ENCODE data around the gene KRT31. TPM values are rescaled to one million over a fixed set of nuclear protein-coding genes. Genes with fewer than 3 reads are reported as not detected.

Gene KRT31
- total RNA-seq, 2 experiments from 2014 or later: not detected

Other genes with a start within 250 kb of the KRT31 start
- not detected for gene KRTAP4-5, start 247.8 kb downstream of the KRT31 start, total RNA-seq
- not detected for gene KRTAP4-4, start 236.9 kb downstream of the KRT31 start, total RNA-seq
- not detected for gene KRTAP4-3, start 229.4 kb downstream of the KRT31 start, total RNA-seq
- not detected for gene KRTAP4-2, start 219.4 kb downstream of the KRT31 start, total RNA-seq
- not detected for gene KRTAP4-1, start 212.7 kb downstream of the KRT31 start, total RNA-seq
- not detected for gene KRTAP9-1, start 207.7 kb downstream of the KRT31 start, total RNA-seq
- gene KRTAP9-2, start 171.0 kb downstream of the KRT31 start, total RNA-seq: not detected
- not detected for gene KRTAP9-3, start 165.2 kb downstream of the KRT31 start, total RNA-seq
- gene KRTAP9-8, start 159.6 kb downstream of the KRT31 start, total RNA-seq: not detected
- gene KRTAP9-4, start 147.9 kb downstream of the KRT31 start, total RNA-seq: not detected
- not detected for gene KRTAP9-9, start 142.2 kb downstream of the KRT31 start, total RNA-seq
- gene KRTAP9-6, start 132.2 kb downstream of the KRT31 start, total RNA-seq: not detected
- not detected for gene KRTAP9-7, start 121.9 kb downstream of the KRT31 start, total RNA-seq
- gene KRTAP29-1, start 94.8 kb downstream of the KRT31 start, total RNA-seq: not detected
- under 1 TPM in 1 of 2 experiments, not detected in 1; 0.13 TPM for gene KRTAP16-1, start 88.3 kb downstream of the KRT31 start, total RNA-seq
- gene KRTAP17-1, start 81.9 kb downstream of the KRT31 start, total RNA-seq: not detected
- gene KRT33A, start 46.8 kb downstream of the KRT31 start, total RNA-seq: not detected
- gene KRT33B, start 27.8 kb downstream of the KRT31 start, total RNA-seq: not detected
- not detected for gene KRT34, start 15.3 kb downstream of the KRT31 start, total RNA-seq
- gene KRT37, start 27.0 kb upstream of the KRT31 start, total RNA-seq: not detected
- gene KRT38, start 43.4 kb upstream of the KRT31 start, total RNA-seq: not detected
- gene KRT32, start 69.8 kb upstream of the KRT31 start, total RNA-seq: not detected
- gene KRT35, start 83.5 kb upstream of the KRT31 start, total RNA-seq: not detected
- not detected for gene KRT36, start 92.3 kb upstream of the KRT31 start, total RNA-seq
- gene KRT13, start 108.0 kb upstream of the KRT31 start, total RNA-seq: not detected
- not detected for gene KRT15, start 121.3 kb upstream of the KRT31 start, total RNA-seq
- gene KRT19, start 130.7 kb upstream of the KRT31 start, total RNA-seq: not detected
- gene KRT9, start 174.5 kb upstream of the KRT31 start, total RNA-seq: not detected
- gene KRT14, start 189.3 kb upstream of the KRT31 start, total RNA-seq: not detected
- gene KRT16, start 215.2 kb upstream of the KRT31 start, total RNA-seq: not detected
- not detected for gene KRT17, start 227.0 kb upstream of the KRT31 start, total RNA-seq